HUES6 (cell line): ENCODE data around the gene HNRNPK.

Source experiments
- H3K27ac ChIP-seq: 2 replicates; pipeline ENCODE4 v1.7.0; 2013; ENCODE audit warnings: low read depth, mild to moderate bottlenecking, low read length, inconsistent platforms
- H3K27me3 ChIP-seq: 2 replicates; pipeline ENCODE4 v1.6.1; 2013; ENCODE audit warnings: low read length; ENCODE audit not compliant: control insufficient read depth, insufficient read depth
- H3K36me3 ChIP-seq: 2 replicates; pipeline ENCODE4 v1.6.1; 2013; ENCODE audit warnings: low read length; ENCODE audit not compliant: control insufficient read depth, insufficient read depth
- H3K4me1 ChIP-seq: 2 replicates; pipeline ENCODE4 v1.6.1; 2013; ENCODE audit warnings: low read length; ENCODE audit not compliant: control insufficient read depth, insufficient read depth
- H3K4me3 ChIP-seq: 2 replicates; pipeline ENCODE4 v1.5.1; 2013; ENCODE audit warnings: low read depth, low read length
- H3K9ac ChIP-seq: one replicate; pipeline ENCODE4 v1.6.1; 2013; ENCODE audit warnings: mild to moderate bottlenecking, low read length
- H3K9me3 ChIP-seq: 2 replicates; pipeline ENCODE4 v1.6.1; 2013; ENCODE audit warnings: low read depth, low read length; ENCODE audit not compliant: control insufficient read depth, insufficient read depth

Gene HNRNPK

GRCh38 chr9:83992407-83992806 is 12.4 kb upstream of the HNRNPK start:
- H3K9ac ChIP-seq = no peak overlapping the region
- peaks cover 18% of the 10 kb centered on the region for H3K36me3 ChIP-seq
- no peaks in the 10 kb centered on the region for H3K9me3 ChIP-seq
- H3K27me3 ChIP-seq = no peaks in the 10 kb centered on the region
- H3K4me1 ChIP-seq = no peaks in the 10 kb centered on the region
- no peak overlapping the region for H3K4me3 ChIP-seq
- H3K27ac ChIP-seq = no peak overlapping the region

DNA sequence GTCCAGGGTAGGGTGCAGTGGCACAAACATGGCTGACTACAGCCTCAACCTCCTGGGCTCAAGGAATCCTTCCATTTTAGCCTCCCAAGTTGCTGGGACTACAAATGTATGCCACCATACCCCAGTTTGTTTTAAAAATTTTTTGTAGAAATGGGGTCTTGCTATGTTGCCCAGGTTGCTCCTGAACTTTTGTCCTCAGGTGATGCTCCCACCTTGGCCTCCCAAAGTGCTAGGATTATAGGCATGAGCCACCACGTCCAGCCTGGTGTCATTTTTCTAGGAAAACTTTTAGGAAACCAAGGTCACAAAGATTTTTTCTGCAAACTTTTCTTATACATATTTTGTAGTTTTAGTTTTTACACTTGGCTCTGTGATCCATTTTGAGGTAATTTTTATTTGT is 11.3 kb upstream of the HNRNPK start:
- no peak overlapping the region for H3K9ac ChIP-seq
- no peaks in the 10 kb centered on the region for H3K27me3 ChIP-seq

GRCh38 chr9:83988411-83988810 is 8.4 kb upstream of the HNRNPK start:
- Histone ChIP-seq H3K9me3 (no peaks in the 10 kb centered on the region), H3K4me3 (no peak overlapping the region), H3K27me3 (no peaks in the 10 kb centered on the region), H3K36me3 (peaks cover 18% of the 10 kb centered on the region), H3K27ac (no peak overlapping the region), H3K4me1 (no peaks in the 10 kb centered on the region; the same call in 1 of the 2 replicates), H3K9ac (no peak overlapping the region)

More for the DNA sequence above, 11.3 kb upstream of the HNRNPK start:
- Histone ChIP-seq H3K4me1 (no peaks in the 10 kb centered on the region), H3K4me3 (no peak overlapping the region), H3K27ac (no peak overlapping the region), H3K36me3 (peaks cover 18% of the 10 kb centered on the region), H3K9me3 (no peaks in the 10 kb centered on the region)

DNA sequence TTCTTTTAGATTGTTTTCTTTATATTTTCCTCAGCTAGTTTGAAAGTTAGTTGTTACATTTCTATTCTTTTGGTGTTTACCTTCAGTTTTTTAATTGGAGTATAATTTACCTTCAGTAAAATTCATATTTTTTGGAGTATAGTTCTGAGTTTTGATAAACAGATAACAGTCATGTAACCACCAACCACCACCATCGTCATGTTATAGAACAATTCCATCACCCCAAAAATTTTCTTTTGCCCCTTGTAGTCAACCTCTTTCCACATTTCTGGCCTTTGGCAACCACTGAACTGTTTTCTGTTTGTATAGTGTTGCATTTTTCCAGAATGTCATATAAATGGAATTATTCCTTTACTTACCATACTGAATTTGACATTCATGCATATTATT is 7.4 kb upstream of the HNRNPK start:
- H3K9ac ChIP-seq = no peak overlapping the region
- H3K9me3 ChIP-seq = no peaks in the 10 kb centered on the region
- peaks cover 18% of the 10 kb centered on the region for H3K36me3 ChIP-seq
- H3K27me3 ChIP-seq = no peaks in the 10 kb centered on the region
- no peak overlapping the region for H3K4me3 ChIP-seq
- H3K4me1 ChIP-seq = no peaks in the 10 kb centered on the region; the same call in none of the 2 replicates
- H3K27ac ChIP-seq = no peak overlapping the region

DNA sequence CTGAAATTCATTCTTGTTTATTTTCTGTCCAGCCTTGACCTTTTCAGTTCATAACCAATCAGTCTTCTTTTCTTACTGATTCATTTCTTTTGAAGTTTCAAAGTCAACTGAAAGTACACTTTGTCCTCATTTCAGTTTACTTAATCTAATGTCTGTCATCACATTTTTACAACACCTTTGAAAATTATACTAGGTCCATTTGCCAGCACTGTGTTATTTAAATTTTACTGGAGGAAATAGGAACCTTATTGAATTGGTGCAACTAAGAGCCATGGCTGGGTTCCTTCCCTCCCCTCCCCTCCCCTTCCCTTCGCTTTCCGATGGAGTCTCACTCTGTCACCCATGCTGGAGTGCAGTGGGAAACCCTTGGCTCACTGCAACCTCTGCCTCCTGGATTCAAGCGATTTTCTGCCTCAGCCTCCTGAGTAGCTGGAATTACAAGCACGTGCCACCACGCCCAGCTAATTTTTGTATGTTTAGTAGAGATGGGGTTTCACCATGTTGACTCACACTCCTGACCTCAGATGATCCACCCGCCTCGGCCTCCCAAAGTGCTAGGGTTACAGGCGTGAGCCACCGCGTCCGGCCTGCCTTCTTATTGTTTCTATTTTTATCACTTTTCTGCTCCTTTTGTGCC is 6.9 kb upstream of the HNRNPK start:
- H3K4me1 ChIP-seq = no peaks in the 10 kb centered on the region; the same call in none of the 2 replicates
- H3K27ac ChIP-seq = no peak overlapping the region
- H3K27me3 ChIP-seq = no peaks in the 10 kb centered on the region
- H3K36me3 ChIP-seq = peaks cover 18% of the 10 kb centered on the region
- no peak overlapping the region for H3K4me3 ChIP-seq
- no peak overlapping the region for H3K9ac ChIP-seq
- no peaks in the 10 kb centered on the region for H3K9me3 ChIP-seq

GRCh38 chr9:83986195-83986594 is 6.2 kb upstream of the HNRNPK start:
- Histone ChIP-seq H3K4me3 (no peak overlapping the region), H3K9ac (no peak overlapping the region), H3K27ac (no peak overlapping the region), H3K36me3 (peaks cover 18% of the 10 kb centered on the region), H3K4me1 (no peaks in the 10 kb centered on the region; the same call in none of the 2 replicates), H3K9me3 (no peaks in the 10 kb centered on the region), H3K27me3 (no peaks in the 10 kb centered on the region)

DNA sequence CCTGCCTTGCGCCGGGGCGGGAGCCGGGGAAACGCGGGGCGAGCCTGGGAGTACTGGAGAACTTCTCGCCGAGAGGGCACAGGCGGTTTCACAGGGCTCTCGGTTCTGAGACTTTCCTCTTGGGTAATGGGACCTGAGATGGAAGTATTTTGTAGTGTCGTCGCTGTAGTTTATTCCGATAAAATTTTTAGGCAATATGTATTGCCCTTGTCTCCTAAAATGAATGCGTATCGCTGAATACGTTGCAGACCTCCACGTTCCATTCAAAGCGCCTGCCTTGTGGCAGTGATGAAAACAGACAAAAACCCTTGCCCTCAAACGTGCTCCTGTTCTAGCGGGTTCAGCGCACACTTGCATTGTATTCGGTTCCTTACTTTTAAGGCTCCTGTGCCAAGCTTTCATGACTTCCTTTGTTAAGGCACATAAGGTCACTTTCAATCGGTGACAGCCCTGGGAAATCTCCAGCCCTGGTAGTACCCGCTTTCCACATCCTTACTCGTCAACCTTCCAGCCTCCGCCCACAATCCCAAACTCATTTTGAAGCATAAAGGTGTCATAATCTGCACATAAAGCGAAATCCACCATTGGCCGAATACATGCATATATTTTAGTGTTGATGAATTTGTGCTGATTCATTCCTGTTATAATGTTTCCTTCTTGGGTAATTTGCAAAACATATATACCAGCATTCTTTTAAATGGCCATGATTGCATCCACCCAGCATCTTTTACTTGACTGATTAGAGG is 1.3 kb upstream of the HNRNPK start:
- peak overlapping the region; percentile 99 for H3K4me3 ChIP-seq
- H3K9ac ChIP-seq = peak overlapping the region; percentile 100
- H3K36me3 ChIP-seq = peaks cover 35% of the 10 kb centered on the region
- H3K4me1 ChIP-seq = peaks cover 7% of the 10 kb centered on the region
- H3K27ac ChIP-seq = peak overlapping the region; percentile 100
- no peaks in the 10 kb centered on the region for H3K27me3 ChIP-seq
- H3K9me3 ChIP-seq = no peaks in the 10 kb centered on the region

GRCh38 chr9:83980395-83981125 is 545 bp upstream of the HNRNPK start, which contains the start of gene RMI1:
RMI1 (plus strand) TSS chr9:83980805; CDS start chr9:84000987, 20,182 bp downstream.
- H3K9ac ChIP-seq = peak within 1 kb of the TSS; percentile 100
- H3K36me3 ChIP-seq = peaks cover 42% of the 10 kb centered on the region
- H3K27ac ChIP-seq = peak within 1 kb of the TSS; percentile 100
- peaks cover 7% of the 10 kb centered on the region for H3K4me1 ChIP-seq
- no peaks in the 10 kb centered on the region for H3K9me3 ChIP-seq
- no peaks in the 10 kb centered on the region for H3K27me3 ChIP-seq
- peak within 1 kb of the TSS; percentile 99 for H3K4me3 ChIP-seq

- Histone ChIP-seq H3K27me3 (no peaks in the 10 kb centered on the region), H3K9ac (peak overlapping the region; percentile 100), H3K4me3 (peak overlapping the region; percentile 99), H3K4me1 (peaks cover 7% of the 10 kb centered on the region), H3K9me3 (no peaks in the 10 kb centered on the region), H3K27ac (peak overlapping the region; percentile 100), H3K36me3 (peaks cover 56% of the 10 kb centered on the region)
These were observed 813 bp downstream of the HNRNPK start for GRCh38 chr9:83978992-83979811.

DNA sequence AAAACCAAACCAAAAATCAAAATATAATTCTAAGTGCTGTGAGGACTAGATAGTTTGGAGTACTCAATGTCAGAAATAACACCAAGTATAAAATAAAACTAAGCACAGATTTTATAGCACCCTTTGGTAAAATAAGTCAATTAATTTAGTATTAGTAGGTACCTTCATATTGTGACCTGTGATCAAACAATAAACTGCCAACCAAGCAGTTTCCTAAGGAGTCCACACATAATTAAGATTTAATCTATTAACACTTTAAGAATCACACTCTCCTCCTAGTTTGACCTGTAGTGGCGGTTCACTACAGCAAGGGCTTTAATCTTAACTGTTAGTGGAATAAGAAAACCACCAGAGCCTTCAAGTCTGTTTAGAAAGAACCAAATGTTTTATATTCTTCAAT is 2.8 kb downstream of the HNRNPK start:
- peaks cover 7% of the 10 kb centered on the region; the same call in 1 of the 2 replicates for H3K4me1 ChIP-seq
- no peaks in the 10 kb centered on the region for H3K27me3 ChIP-seq
- peak overlapping the region; percentile 99 for H3K4me3 ChIP-seq
- peaks cover 76% of the 10 kb centered on the region for H3K36me3 ChIP-seq
- H3K27ac ChIP-seq = no peak overlapping the region
- H3K9ac ChIP-seq = no peak overlapping the region
- no peaks in the 10 kb centered on the region for H3K9me3 ChIP-seq
